NCI-H226 (cell line): ENCODE data around the gene MIX23.
"Not testable (repeated sequence)": the region's sequence is repeated elsewhere in the genome, so short reads cannot be mapped to it uniquely, and the experiment has no call there.

ENCODE experiments used
- DNase-seq: peaks from one replicate; pipeline ENCODE4 v3.0.0-alpha.2; 2015

The MIX23 gene

GRCh38 chr3:122391681-122392446 lies 8.8 kb upstream of the MIX23 start:
- DNase-seq = no peak

GRCh38 chr3:122390665-122391064 lies 7.6 kb upstream of the MIX23 start:
- DNase-seq = no peak

- DNase-seq = no peak
These were observed 6.9 kb upstream of the MIX23 start for GRCh38 chr3:122389892-122390291.

GRCh38 chr3:122389197-122389596 lies 6.2 kb upstream of the MIX23 start:
- no peak for DNase-seq

DNA sequence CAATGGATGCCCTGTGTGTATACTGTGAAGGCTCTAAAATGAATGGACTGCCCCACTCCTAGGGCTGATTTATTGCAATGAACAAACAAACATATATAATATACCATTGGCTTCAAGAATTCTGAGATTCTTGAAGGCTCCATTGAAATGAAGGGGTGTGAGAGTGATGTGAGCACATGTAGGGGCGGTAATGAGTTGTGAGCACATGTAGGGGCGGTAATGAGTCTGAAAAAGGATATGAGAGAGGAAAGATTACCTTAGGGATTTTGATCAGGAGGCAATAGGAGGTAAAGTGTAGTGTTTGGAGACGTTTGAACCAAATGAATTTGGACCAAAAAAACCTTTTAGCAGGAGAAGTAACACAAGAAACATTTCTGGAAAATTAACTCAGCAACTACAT lies 4.7 kb upstream of the MIX23 start:
- no peak for DNase-seq

GRCh38 chr3:122383771-122384697 lies 1.0 kb upstream of the MIX23 start, which contains the start of gene FAM162A:
TSS of gene FAM162A (plus strand) at chr3:122384182. CDS start at chr3:122384266, 84 bp downstream.
- DNase-seq = peak; percentile 71

GRCh38 chr3:122377975-122378374 lies 5.1 kb downstream of the MIX23 start:
- DNase-seq = no peak

- DNase-seq = no peak
These were observed 9.0 kb downstream of the MIX23 start for GRCh38 chr3:122374034-122374433.

GRCh38 chr3:122366379-122366749 lies 16.7 kb downstream of the MIX23 start:
- no peak for DNase-seq

- DNase-seq = not testable (repeated sequence)
These were observed 17.3 kb downstream of the MIX23 start for GRCh38 chr3:122365582-122366378.

GRCh38 chr3:122365073-122365472 lies 18.0 kb downstream of the MIX23 start:
- no peak for DNase-seq

- DNase-seq = no peak
These were observed 18.5 kb downstream of the MIX23 start for GRCh38 chr3:122364490-122364889.

DNA sequence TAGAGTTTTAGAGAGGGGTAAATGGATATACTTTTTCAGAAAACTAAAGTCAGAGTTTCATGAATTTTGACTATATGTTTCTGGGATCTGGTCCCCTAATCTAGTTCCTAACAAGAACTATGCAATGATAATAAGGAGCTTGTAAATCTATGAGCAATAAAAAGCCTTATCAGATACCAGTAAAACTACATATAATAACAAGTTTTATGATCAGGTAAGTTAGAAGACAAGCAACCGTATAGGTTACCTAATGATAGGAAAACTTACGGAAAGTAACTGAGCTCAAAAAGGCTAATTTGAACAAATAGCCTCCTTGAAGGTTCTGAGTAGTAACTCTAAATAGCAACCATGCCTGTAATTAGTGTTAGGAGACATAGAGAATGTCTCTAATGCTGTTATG lies 21.0 kb downstream of the MIX23 start:
- DNase-seq = no peak

GRCh38 chr3:122358703-122359032 lies 24.4 kb downstream of the MIX23 start:
- DNase-seq = no peak

DNA sequence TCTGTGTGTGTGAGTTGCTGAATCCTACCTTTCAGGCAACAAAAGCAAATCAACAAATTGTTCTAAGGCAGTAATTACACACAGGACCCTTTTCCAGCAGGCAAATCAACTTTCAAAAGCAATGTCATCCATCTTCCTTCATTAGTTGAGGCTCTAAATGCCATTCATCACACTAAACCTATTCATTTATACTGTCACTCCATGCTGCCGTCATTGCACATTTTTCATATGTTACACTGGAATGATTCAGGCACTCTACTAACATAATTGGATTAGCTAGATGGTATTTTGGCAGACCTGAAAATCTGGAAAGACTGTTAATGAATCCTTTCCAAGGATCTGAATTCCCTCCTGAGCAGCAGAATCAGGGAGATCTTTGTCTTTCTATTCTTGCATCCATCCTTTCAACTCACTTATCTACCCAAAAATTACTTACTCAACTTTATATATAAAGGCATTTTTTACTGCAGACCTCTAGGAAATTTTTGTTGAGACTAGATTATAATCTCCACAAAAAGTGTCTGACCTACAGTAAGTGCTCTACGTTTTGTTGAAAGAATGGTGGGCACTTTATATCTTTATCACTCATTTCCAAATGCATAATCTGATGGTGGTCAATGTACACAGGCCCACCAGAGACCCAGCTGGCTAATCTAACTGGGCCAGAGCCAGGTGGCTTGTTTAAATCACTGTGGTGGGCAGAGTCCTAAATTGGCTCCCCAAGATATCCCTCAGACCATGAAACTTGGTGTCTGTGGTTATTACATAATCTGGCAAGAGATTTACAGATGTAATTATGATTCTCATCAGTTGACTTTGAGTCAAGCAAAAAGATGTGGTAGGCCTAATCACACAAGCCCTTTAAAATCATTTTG lies 25.0 kb downstream of the MIX23 start:
- no peak for DNase-seq

DNA sequence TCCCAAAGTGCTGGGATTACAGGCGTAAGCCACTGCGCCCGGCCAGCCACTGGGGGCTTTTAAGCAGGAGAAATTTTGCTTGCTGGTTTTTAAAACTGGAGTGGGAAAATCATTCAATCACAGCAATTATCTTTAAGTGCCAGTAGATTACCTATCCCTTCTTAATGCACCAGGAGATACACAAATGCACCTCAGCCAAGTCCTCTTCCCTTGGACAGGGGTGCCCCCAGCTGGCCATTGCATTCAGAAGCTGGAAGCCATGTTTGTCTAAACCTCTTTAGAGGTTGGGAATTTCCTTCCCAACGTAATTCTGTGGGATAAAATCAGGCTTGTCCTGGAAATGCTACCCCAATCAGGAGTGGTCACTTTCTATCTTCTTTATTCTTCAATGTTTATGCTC lies 26.6 kb downstream of the MIX23 start:
- DNase-seq = no peak

DNA sequence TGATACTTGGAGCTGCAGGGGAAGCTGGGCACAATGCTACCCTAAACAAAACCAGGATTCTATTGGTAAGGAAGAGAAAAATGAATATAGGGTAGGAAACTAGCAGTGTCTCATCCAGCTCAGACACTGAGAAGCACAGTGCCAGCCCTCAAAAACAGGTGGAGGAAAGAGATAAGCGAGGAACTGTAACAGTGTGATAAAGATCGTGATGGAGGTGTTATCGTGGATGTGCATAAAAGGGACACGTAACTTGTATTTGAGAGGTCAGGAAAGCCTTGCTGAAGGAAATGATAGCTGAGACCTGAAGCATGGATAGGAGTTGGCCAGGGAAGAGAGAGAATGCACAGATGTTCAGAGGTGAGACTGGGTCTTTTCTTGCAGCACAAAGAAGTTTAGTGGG lies 27.4 kb downstream of the MIX23 start:
- no peak for DNase-seq

GRCh38 chr3:122353893-122354401 lies 29.1 kb downstream of the MIX23 start:
- DNase-seq = no peak

GRCh38 chr3:122353215-122353614 lies 29.8 kb downstream of the MIX23 start:
- DNase-seq = no peak

DNA sequence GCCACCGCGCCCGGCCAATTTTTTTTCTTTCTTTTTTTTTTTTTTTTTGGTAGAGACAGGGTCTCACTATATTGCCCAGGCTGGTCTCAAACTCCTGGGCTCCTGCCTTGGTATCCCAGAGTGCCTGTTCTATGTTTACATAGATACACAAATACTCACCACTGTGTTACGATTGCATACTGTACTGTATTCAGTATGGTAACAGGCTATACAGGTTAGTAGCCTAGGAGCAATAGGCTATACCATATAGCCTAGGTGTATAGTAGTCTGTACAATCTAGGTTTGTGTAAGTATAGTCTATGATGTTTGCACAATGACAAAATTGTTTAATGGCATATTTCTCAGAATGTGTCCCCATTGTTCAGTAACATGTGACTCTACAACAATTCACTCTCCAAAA lies 31.4 kb downstream of the MIX23 start:
- no peak for DNase-seq

DNA sequence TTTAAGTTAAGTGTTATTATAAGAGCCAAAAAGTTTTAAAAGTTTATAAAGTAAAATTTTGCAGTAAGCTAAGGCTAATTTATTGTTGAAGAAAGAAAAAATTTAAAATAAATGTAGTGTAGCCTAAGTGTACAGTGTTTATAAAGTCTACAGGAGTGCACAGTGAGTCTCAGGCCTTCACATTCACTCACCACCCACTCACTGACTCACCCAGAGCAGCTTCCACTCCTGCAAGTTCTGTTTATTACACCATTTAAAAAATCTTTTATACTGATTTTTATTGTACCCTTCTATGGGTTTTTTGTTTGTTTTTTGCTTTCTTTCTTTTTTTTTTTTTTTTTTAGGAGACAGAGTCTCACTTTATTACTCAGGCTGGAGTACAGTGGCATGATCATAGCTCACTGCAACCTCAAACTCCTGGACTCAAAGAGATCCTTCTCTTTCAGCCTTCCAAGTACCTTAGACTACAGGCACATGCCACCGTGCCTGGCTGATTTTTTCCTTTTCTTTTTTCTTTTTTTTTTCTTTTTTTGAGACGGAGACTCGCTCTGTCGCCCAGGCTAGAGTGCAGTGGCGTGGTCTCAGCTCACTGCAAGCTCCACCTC lies 32.1 kb downstream of the MIX23 start:
- DNase-seq = no peak

- DNase-seq = no peak
These were observed 33.9 kb downstream of the MIX23 start for GRCh38 chr3:122349171-122349570.
